HG03378 (cell line): ENCODE results near the gene IL26.
A peak's percentile ranks its signal among the peaks of the same experiment; 100 is the strongest.

Experiments
- ATAC-seq: cut with Tn5 transposase; IDR thresholded peaks from one replicate; pipeline ENCODE4 v1.9.1; 2021; ENCODE audit warnings: mild to moderate bottlenecking, moderate library complexity; ENCODE audit not compliant: unreplicated experiment

Gene IL26

GRCh38 chr12:68159681-68160304 lies 65.8 kb downstream of the IL26 start, which contains the start of gene IFNG:
IFNG (minus strand) TSS chr12:68159740; CDS start chr12:68159615, 125 bp downstream.
- ATAC-seq = peak; percentile 49

DNA sequence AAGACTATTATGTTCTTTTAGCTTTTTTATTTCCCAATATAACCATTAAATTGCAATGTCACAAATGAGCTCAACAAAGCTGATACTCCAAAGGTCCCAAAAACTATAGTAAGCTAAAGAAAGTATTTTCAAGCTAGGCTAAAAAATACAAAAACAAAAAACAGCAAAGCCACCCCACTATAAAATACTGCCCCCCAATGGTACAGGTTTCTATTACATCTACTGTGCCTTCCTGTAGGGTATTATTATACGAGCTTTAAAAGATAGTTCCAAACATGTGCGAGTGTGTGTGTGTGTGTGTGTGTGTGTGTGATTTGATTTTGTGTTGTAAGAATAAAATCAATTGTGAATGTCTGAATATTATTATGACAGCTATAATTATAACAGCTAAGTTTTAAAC lies 67.2 kb downstream of the IL26 start:
- ATAC-seq = no peak

DNA sequence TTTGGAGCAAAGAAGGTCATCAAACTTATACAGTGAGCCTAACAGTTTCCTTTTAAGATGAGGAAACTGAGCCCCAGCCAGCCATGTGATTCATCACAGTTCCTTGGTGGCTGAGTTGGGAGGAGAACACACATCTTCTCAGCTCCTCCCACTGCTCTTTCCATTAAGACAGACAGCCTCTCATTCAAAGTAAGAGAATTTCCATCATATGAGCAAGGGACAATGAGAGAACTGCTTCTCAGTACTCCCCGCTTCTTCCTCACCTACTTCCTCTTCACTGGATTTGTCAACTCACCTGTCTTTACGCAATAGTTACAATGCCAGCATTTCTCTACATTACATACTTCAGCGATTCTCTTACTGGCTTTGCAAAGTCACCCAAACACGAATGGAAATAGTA lies 68.2 kb downstream of the IL26 start:
- no peak for ATAC-seq

DNA sequence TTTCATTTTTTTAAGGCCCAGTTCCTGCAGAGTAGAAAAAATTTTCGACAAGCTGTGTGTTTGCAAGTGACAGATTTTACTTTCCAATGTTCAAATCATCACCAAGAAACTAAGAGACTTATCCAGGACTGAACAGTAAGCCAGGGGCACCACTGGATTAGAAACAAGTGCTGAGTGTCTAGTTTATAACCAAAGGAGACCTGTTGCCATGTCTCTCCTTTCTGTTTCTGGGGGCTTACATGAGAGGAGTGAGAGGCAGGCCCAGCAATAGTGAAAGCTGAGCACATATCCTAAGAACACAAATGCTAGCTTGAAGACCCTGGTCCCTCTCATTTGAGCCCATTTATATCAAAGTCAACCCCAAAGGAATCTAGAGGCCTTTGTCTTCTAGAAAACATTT lies 69.0 kb downstream of the IL26 start:
- ATAC-seq = no peak

DNA sequence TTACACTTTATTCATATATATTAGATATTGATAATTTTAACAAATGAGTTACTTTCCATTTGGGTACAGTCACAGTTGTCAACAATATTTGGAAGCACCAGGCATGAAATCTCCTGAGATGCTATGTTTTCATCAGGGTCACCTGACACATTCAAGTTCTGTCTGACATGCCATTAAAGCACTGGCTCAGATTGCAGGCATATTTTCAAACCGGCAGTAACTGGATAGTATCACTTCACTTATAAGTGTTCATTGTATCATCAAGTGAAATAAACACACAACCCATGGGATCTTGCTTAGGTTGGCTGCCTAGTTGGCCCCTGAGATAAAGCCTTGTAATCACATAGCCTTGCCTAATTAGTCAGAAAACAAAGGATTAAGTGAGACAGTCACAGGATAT lies 70.8 kb downstream of the IL26 start:
- ATAC-seq = no peak
